Breast epithelium (tissue), 4 donors: Measurements from ENCODE around the gene FTCD. TPM values are rescaled to one million over a fixed set of nuclear protein-coding genes. Genes with fewer than 3 reads are reported as not detected.
"Not testable (repeated sequence)": the region's sequence is repeated elsewhere in the genome, so short reads cannot be mapped to it uniquely, and the experiment has no call there.

Experiments
- DNase-seq, 2 donors: peaks; one replicate each; pipeline ENCODE4 v3.0.0-alpha.2; 2019; ENCODE audit warnings: low spot score in 2 of 2
- H3K27ac ChIP-seq, 2 donors: fragments of 200-600 bp; sonication (generic) in 1 of 2; one replicate each; pipeline ENCODE4 v1.5.1; 2016 to 2019; ENCODE audit warnings: mild to moderate bottlenecking in 1 of 2
- H3K27me3 ChIP-seq, 2 donors: fragments of 200-600 bp; sonication (generic) in 1 of 2; one replicate each; pipeline versions ENCODE4 v1.5.1 to v1.6.0; 2017 to 2019; ENCODE audit warnings: control low read depth in 1 of 2, mild to moderate bottlenecking in 1 of 2
- H3K36me3 ChIP-seq: fragments of 200-600 bp; one replicate; pipeline ENCODE4 v1.5.1; 2019
- H3K4me1 ChIP-seq, 2 donors: fragments of 200-600 bp; sonication (generic); one replicate each; pipeline ENCODE4 v1.5.1; 2016 to 2019; ENCODE audit warnings: control low read depth in 1 of 2
- H3K4me3 ChIP-seq, 3 donors: fragments of 200-600 bp; sonication (generic); 1 replicate in 2 of 3; 2 replicates in 1 of 3; pipeline ENCODE4 v1.5.1; 2016 to 2019; ENCODE audit warnings: mild to moderate bottlenecking in 3 of 3, moderate library complexity in 2 of 3
- H3K9me3 ChIP-seq, 2 donors: fragments of 200-600 bp; sonication (generic) in 1 of 2; one replicate each; pipeline ENCODE4 v1.5.1; 2016 to 2019; ENCODE audit warnings: control low read depth in 1 of 2
- POLR2A ChIP-seq: fragments of 450-650 bp; IDR thresholded peaks from one replicate; pipeline ENCODE4 v1.6.1; 2016; ENCODE audit warnings: antibody characterized with exemption, mild to moderate bottlenecking, moderate library complexity
- POLR2AphosphoS5 ChIP-seq, 3 donors: sonication (generic); formaldehyde crosslinking; IDR thresholded peaks; one replicate each; pipeline ENCODE4 v1.6.1; 2017; ENCODE audit warnings: antibody characterized with exemption in 3 of 3
- intact Hi-C: fragments of 100-400 bp; cut with DNase I; formaldehyde crosslinking; loops from one replicate; pipeline ENCODE4 v1.15.1; 2023; ENCODE audit warnings: low total_unique reads
- total RNA-seq, 3 donors: library from RNA; depleted of rRNA; stranded (reverse); fragments of >200 nt; gene quantifications; one replicate each; pipeline ENCODE4 v1.1.0, GENCODE V29; 2016
- TF ChIP-seq, protein P1 (sequence below), 3 donors: fragments of 450-650 bp; IDR thresholded peaks; one replicate each; pipeline ENCODE4 v1.5.1; 2016 to 2017; ENCODE audit warnings: antibody characterized with exemption in 3 of 3, mild to moderate bottlenecking in 3 of 3, moderate library complexity in 3 of 3

FTCD gene
- total RNA-seq, 3 donors from 2014 or later = 0.59 TPM; not detected in 2

DNA sequence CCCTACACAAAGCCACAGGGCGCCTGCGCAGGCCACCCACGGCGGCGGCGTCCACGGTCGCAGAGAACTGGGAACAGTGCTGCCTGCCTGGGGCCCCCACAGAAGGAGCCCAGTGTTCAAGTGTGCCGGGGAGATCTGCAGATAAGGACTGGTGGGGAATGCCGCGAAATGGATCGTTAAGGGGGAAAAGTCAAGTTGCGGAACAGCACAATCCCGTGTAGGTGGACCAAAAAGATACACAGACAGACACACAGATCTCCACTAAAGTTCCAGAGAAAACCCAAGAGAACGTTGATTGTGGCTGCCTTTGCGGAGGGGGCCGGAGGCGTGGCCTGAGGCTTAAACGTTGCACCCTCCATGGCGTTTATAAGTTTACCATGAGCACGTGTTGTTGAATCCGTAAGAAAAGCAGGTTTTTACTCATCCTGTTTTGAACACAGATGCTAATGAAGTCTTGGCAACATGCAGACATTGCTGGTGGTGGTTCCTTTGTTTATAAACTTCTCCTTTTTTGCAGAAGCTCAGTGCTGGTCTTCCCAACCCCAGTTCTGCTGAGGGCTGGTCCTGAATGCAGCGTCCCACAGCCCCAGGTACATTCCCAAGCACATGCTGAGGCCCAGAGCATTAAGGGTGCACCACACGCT lies 24.8 kb upstream of the FTCD start:
- Histone ChIP-seq H3K27ac (no peak overlapping the region), H3K9me3 (peaks cover 0 to 5% of the 10 kb centered on the region in 2 donors), H3K27me3 (no peaks in the 10 kb centered on the region), H3K36me3 (no peaks in the 10 kb centered on the region), H3K4me3 (no peak overlapping the region), H3K4me1 (no peaks in the 10 kb centered on the region)
- intact Hi-C loops = no loop called here
- peak in 1 of 2 donors; percentile 7 for DNase-seq
- TF ChIP-seq, protein P1, sequence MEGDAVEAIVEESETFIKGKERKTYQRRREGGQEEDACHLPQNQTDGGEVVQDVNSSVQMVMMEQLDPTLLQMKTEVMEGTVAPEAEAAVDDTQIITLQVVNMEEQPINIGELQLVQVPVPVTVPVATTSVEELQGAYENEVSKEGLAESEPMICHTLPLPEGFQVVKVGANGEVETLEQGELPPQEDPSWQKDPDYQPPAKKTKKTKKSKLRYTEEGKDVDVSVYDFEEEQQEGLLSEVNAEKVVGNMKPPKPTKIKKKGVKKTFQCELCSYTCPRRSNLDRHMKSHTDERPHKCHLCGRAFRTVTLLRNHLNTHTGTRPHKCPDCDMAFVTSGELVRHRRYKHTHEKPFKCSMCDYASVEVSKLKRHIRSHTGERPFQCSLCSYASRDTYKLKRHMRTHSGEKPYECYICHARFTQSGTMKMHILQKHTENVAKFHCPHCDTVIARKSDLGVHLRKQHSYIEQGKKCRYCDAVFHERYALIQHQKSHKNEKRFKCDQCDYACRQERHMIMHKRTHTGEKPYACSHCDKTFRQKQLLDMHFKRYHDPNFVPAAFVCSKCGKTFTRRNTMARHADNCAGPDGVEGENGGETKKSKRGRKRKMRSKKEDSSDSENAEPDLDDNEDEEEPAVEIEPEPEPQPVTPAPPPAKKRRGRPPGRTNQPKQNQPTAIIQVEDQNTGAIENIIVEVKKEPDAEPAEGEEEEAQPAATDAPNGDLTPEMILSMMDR (IDR thresholded peaks at IDR 0.05) = no peak
- TF ChIP-seq POLR2A (no peak), POLR2AphosphoS5 (IDR thresholded peaks at IDR 0.05) (no peak)

DNA sequence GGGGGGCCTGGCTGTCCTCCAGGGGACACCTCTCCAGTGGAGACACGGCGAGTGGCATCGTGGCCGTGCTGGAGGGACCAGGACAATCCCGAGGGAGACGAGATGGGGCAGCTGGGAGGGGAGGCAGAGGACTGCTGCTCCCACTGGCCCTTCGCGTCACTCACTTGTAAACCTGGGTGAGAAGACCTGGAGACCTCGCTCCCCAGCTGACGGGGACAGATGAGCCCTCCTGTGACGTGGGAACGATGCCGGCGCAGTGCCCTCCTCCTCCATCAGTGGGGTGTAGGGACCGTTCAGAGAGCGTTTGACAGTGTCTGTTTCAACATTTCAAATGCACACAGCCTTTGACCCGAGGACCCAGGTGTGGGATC lies 24.3 kb upstream of the FTCD start:
- H3K4me1 ChIP-seq = no peaks in the 10 kb centered on the region
- peaks cover 0 to 5% of the 10 kb centered on the region in 2 donors for H3K9me3 ChIP-seq
- no peak overlapping the region for H3K4me3 ChIP-seq
- no peaks in the 10 kb centered on the region for H3K36me3 ChIP-seq
- no peak overlapping the region for H3K27ac ChIP-seq
- DNase-seq = peak in 1 of 2 donors; percentile 16
- intact Hi-C loops = no loop called here
- TF ChIP-seq, protein P1 (IDR thresholded peaks at IDR 0.05) = no peak
- TF ChIP-seq POLR2A = no peak
- TF ChIP-seq POLR2AphosphoS5 (IDR thresholded peaks at IDR 0.05) = no peak
- no peaks in the 10 kb centered on the region for H3K27me3 ChIP-seq

DNA sequence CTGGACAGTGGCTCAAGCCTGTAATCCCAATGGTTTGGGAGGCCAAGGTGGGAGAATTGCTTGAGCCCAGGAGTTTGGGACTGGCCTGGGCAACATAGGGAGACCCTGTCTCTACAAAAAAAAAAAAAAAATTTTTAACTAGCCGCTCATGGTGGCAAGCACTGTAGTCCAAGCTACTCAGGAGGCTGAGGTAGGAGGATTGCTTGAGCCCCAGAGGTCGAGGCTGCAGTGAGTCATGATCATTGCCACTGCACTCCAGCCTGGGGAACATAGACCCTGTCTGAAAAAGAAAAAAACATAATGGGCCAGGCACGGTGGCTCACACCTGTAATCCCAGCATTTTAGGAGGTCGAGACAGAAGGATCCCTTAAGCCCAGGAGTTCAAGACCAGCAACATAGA lies 23.6 kb upstream of the FTCD start:
- H3K27ac ChIP-seq = no peak overlapping the region
- no peaks in the 10 kb centered on the region for H3K4me1 ChIP-seq
- intact Hi-C loops = no loop called here
- H3K36me3 ChIP-seq = no peaks in the 10 kb centered on the region
- no peak overlapping the region for H3K4me3 ChIP-seq
- TF ChIP-seq POLR2A (no peak), POLR2AphosphoS5 (IDR thresholded peaks at IDR 0.05) (no peak)
- TF ChIP-seq, protein P1 (IDR thresholded peaks at IDR 0.05) = no peak
- DNase-seq = peak in 1 of 2 donors; percentile 9
- peaks cover 0 to 5% of the 10 kb centered on the region in 2 donors for H3K9me3 ChIP-seq
- no peaks in the 10 kb centered on the region for H3K27me3 ChIP-seq

DNA sequence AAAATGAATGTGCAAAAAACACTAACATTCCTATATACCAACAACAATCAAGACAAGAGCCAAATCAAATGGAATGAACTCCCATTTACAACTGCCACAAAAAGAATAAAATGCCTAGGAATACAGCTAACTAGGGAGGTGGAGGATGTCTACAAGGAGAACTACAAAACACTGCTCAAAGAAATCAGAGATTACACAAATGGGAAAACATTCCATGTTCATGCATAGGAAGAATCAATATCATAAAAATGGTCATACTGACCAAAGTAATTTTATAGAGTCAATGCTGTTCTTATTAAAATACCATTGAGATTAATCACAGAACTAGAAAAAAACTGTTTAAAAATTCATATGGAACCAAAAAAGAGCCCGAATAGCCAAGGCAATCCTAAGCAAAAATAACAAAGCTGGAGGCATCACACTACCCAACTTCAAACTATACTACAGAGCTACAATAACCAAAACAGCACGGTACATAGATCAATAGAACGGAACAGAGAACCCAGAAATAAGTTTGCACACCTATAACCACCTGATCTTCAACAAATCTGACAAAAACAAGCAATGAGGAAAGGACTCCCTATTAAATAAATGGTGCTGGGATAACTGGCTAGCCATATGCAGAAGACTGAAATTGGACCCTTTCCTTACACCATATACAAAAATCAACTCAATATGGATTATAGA lies 21.2 kb upstream of the FTCD start:
- H3K27ac ChIP-seq, H3K9me3 ChIP-seq, H3K27me3 ChIP-seq, DNase-seq, H3K4me1 ChIP-seq, H3K4me3 ChIP-seq, H3K36me3 ChIP-seq, intact Hi-C loops: not testable (repeated sequence)

DNA sequence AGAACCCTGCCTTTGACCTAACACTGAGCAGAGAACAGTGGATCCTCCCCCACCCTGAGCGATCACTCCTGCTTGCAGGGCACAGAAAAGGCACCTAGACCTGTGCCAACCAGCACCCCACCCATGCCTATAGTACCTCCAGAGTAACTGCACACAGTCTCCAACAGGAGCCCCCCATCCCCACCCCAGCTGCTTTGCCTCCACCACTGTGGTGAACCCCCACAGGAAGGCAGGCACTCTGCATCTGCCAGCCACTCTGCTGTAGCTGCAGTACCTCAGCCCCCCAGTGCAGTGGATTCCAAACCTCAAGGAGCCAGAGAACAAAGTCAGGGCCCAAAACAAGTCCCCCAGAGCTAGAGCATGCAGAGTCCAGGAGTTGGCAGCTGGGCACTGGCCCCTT lies 18.2 kb upstream of the FTCD start:
- TF ChIP-seq POLR2A (no peak), POLR2AphosphoS5 (IDR thresholded peaks at IDR 0.05) (no peak)
- TF ChIP-seq, protein P1 (IDR thresholded peaks at IDR 0.05) = no peak
- DNase-seq = no peak
- no peaks in the 10 kb centered on the region for H3K4me1 ChIP-seq

More for the DNA sequence above, 18.2 kb upstream of the FTCD start:
- Histone ChIP-seq H3K27ac (no peak overlapping the region), H3K27me3 (no peaks in the 10 kb centered on the region), H3K4me3 (no peak overlapping the region), H3K9me3 (peaks cover 0 to 5% of the 10 kb centered on the region in 2 donors), H3K36me3 (no peaks in the 10 kb centered on the region)
- intact Hi-C loops = no loop called here
